Thyroid gland (tissue), 4 donors: ENCODE results near the gene ZNF722. TPM values are rescaled to one million over a fixed set of nuclear protein-coding genes. Genes with fewer than 3 reads are reported as not detected.
"Not testable (repeated sequence)": the region's sequence is repeated elsewhere in the genome, so short reads cannot be mapped to it uniquely, and the experiment has no call there.

Experiments used
- DNase-seq, 2 donors: peaks; one replicate each; pipeline ENCODE4 v3.0.0-alpha.2; 2019
- H3K27ac ChIP-seq, 3 donors: fragments of 200-600 bp; sonication (generic); 1 replicate in 2 of 3; 2 replicates in 1 of 3; pipeline ENCODE4 v1.5.1; 2016 to 2019; ENCODE audit warnings: mild to moderate bottlenecking in 1 of 3, moderate library complexity in 1 of 3
- H3K27me3 ChIP-seq: fragments of 200-600 bp; sonication (generic); one replicate; pipeline ENCODE4 v1.5.1; 2019
- H3K36me3 ChIP-seq, 2 donors: fragments of 200-600 bp; sonication (generic); one replicate each; pipeline ENCODE4 v1.5.1; 2016 to 2019
- H3K4me1 ChIP-seq, 2 donors: fragments of 200-600 bp; sonication (generic); one replicate each; pipeline ENCODE4 v1.5.1; 2017 to 2019
- H3K4me3 ChIP-seq, 3 donors: fragments of 200-600 bp; sonication (generic); replicated peaks in 1 of 3; 1 replicate in 2 of 3; 2 replicates in 1 of 3; pipeline ENCODE4 v1.5.1; 2016; ENCODE audit warnings: mild to moderate bottlenecking in 1 of 3
- H3K9me3 ChIP-seq: fragments of 200-600 bp; sonication (generic); one replicate; pipeline ENCODE4 v1.5.1; 2017
- CTCF ChIP-seq, 6 experiments: fragments of 200-600 bp in 3 of 6; fragments of 450-650 bp in 3 of 6; sonication (generic) in 3 of 6; IDR thresholded peaks; one replicate each; pipeline ENCODE4 v1.5.1; 2016 to 2019; ENCODE audit warnings: antibody characterized with exemption in 6 of 6, mild to moderate bottlenecking in 2 of 6, inconsistent platforms in 1 of 6, moderate library complexity in 1 of 6
- POLR2A ChIP-seq, 2 donors: fragments of 450-650 bp; IDR thresholded peaks; one replicate each; pipeline ENCODE4 v1.6.1; 2017; ENCODE audit warnings: antibody characterized with exemption in 2 of 2, mild to moderate bottlenecking in 2 of 2, moderate library complexity in 1 of 2
- WGBS, 2 donors: methylation state at CpG; one replicate each; pipeline ENCODE4 v1.1.5; 2017; 5-methylcytosine and 5-hydroxymethylcytosine counted together
- intact Hi-C: fragments of 100-400 bp; cut with DNase I; formaldehyde crosslinking; loops from one replicate; pipeline ENCODE4 v1.15.1; 2023
- total RNA-seq, 4 donors: library from RNA; depleted of rRNA; stranded (reverse); fragments of >200 nt; gene quantifications; one replicate each; pipeline ENCODE4 v1.2.3, GENCODE V29; 2016

ZNF722 gene
- total RNA-seq = not detected

DNA sequence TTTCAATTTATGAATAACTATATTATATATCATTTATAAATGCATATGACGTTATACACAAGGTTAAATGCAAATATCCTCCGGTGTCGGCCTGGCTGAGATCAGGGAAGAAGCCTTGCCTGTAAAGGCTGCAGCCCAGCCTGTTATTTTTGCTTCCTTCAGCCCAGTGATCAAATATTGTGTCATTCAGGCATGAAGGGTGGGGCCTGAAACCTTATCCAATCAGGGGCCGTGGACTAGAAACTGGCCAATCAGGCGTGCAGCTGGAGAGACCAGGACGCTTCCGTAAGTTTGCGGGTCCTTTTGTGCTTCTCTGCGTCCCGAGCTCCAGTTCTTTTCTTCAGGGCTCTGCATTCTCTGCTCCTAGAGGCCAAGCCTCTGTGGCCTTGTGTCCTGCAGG, at the start of gene ZNF722:
Gene ZNF722 (plus strand): TSS at position 301 of the 400 bp plus-strand sequence. CDS start 113 bp downstream, outside the sequence.
- Histone ChIP-seq H3K4me1 (no peaks in the 10 kb centered on the region), H3K36me3 (no peaks in the 10 kb centered on the region), H3K27ac (no peak within 1 kb of the TSS), H3K27me3 (no peaks in the 10 kb centered on the region), H3K4me3 (no peak within 1 kb of the TSS), H3K9me3 (no peaks in the 10 kb centered on the region)
- intact Hi-C loops = no loop called here
- DNase-seq = no peak
- 83 to 89% methylated on average over 10 of the region's 10 CpGs for WGBS, 2 donors
- TF ChIP-seq POLR2A (IDR thresholded peaks at IDR 0.05) (no peak), CTCF (IDR thresholded peaks at IDR 0.05) (no peak)

DNA sequence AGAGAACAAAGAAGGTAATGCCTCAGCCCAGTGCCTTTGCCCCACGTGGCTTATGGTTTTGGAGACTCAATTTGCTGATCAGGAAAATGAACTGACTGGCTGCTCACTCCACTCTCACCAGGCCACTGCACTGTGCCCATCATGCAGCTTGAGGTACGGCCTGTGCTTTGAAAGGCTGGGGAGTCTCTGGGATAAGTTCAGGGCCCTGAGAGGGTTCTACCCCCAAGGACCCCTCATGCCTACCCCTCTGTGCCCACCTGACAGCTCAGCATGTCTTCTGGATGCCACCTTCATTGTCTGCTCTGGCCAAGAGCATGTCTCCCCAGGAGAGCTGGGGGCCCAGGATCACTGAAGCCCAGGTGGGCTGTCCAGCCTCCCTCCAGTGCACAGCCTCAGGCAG, 45.5 kb upstream of the ZNF722 start:
- no peak for DNase-seq
- no peak overlapping the region for H3K27ac ChIP-seq
- no peaks in the 10 kb centered on the region for H3K9me3 ChIP-seq
- WGBS, 2 donors = 56 to 60% methylated on average over 2 of the region's 2 CpGs
- H3K27me3 ChIP-seq = no peaks in the 10 kb centered on the region
- H3K4me3 ChIP-seq = no peak overlapping the region
- TF ChIP-seq POLR2A (IDR thresholded peaks at IDR 0.05) (no peak), CTCF (IDR thresholded peaks at IDR 0.05) (no peak)
- H3K36me3 ChIP-seq = no peaks in the 10 kb centered on the region
- no peaks in the 10 kb centered on the region for H3K4me1 ChIP-seq
- intact Hi-C loops = no loop called here

DNA sequence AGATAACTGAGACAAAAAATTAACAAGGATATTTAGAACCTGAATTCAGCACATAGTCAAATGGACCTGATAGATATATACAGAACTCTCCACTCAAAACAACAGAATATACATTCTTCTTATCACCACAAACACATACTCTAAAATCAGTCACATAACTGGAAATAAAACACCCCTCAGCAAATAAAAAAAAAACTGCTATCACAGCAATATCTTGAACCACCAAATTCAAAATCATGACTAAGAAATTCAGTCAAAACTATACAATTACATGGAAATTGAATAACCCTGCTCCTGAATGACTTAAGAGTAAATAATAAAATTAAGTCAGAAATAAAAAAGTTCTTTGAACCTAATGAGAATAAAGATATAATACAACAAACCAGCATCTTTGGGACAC, 30.0 kb upstream of the ZNF722 start:
- H3K27ac ChIP-seq = no peak overlapping the region
- H3K36me3 ChIP-seq = no peaks in the 10 kb centered on the region
- intact Hi-C loops = no loop called here
- H3K4me3 ChIP-seq = no peak overlapping the region
- no peak for TF ChIP-seq POLR2A (IDR thresholded peaks at IDR 0.05)
- TF ChIP-seq CTCF (IDR thresholded peaks at IDR 0.05) = no peak
- DNase-seq = no peak
- H3K9me3 ChIP-seq = no peaks in the 10 kb centered on the region
- H3K27me3 ChIP-seq = no peaks in the 10 kb centered on the region
- H3K4me1 ChIP-seq = no peaks in the 10 kb centered on the region

DNA sequence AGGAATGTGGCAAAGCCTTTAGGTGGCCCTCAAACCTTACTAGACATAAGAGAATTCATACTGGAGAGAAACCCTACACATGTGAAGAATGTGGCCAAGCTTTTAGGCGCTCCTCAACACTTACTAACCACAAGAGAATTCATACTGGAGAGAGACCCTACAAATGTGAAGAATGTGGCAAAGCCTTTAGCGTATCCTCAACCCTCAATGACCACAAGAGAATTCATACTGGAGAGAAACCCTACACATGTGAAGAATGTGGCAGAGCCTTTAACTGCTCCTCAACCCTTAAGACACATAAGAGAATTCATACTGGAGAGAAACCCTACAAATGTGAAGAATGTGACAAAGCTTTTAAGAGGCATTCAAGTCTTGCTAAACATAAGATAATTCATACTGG, 16.8 kb downstream of the ZNF722 start:
- H3K27ac ChIP-seq, H3K9me3 ChIP-seq, H3K36me3 ChIP-seq, H3K27me3 ChIP-seq, H3K4me1 ChIP-seq, H3K4me3 ChIP-seq, intact Hi-C loops, DNase-seq: not testable (repeated sequence)
- WGBS, 2 donors = 64 to 70% methylated on average over 2 of the region's 2 CpGs

DNA sequence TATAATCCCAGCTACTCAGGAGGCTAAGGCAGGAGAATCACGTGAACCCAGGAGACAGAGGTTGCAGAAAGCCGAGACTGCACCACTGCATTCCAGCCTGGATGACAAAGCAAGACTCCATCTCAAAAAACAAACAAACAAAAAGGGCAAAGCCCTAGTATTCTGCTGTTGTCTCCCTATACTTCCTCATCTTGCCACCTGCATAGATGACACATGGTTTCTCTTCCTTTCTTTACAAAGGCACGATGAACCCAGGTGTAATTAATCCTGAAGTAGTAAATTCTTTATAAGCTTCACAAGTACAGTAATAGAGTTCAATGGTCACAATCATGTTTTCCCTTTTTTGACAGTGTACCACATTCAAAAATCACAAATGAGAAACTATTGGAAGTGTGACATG, 36.7 kb downstream of the ZNF722 start:
- Histone ChIP-seq H3K27ac (no peak overlapping the region), H3K27me3 (no peaks in the 10 kb centered on the region), H3K9me3 (no peaks in the 10 kb centered on the region), H3K4me1 (no peaks in the 10 kb centered on the region), H3K4me3 (no peak overlapping the region), H3K36me3 (no peaks in the 10 kb centered on the region)
- intact Hi-C loops = no loop called here
- no peak for DNase-seq
- 70 to 77% methylated on average over 3 of the region's 3 CpGs for WGBS, 2 donors
- TF ChIP-seq CTCF (IDR thresholded peaks at IDR 0.05) = no peak
- TF ChIP-seq POLR2A (IDR thresholded peaks at IDR 0.05) = no peak

GRCh38 chr7:64037095-64037494, 38.4 kb downstream of the ZNF722 start:
- H3K9me3 ChIP-seq = no peaks in the 10 kb centered on the region
- DNase-seq = peak in 1 of 2 donors; percentile 29
- no peak for TF ChIP-seq POLR2A (IDR thresholded peaks at IDR 0.05)
- no peak for TF ChIP-seq CTCF (IDR thresholded peaks at IDR 0.05)

More at GRCh38 chr7:64037095-64037494, 38.4 kb downstream of the ZNF722 start:
- H3K4me3 ChIP-seq = no peak overlapping the region
- intact Hi-C loops = no loop called here
- H3K27ac ChIP-seq = no peak overlapping the region
- H3K4me1 ChIP-seq = no peaks in the 10 kb centered on the region
- no peaks in the 10 kb centered on the region for H3K36me3 ChIP-seq
- WGBS, 2 donors = 24 to 44% methylated on average over 21 of the region's 21 CpGs
- H3K27me3 ChIP-seq = no peaks in the 10 kb centered on the region
